Esophagus muscularis mucosa (tissue), 4 donors: ENCODE measurements around the gene SPINDOC. TPM values are rescaled to one million over a fixed set of nuclear protein-coding genes. Genes with fewer than 3 reads are reported as not detected.
A peak's percentile ranks its signal among the peaks of the same experiment; 100 is the strongest.

ENCODE experiments used
- DNase-seq: peaks from one replicate; pipeline ENCODE4 v3.0.0-alpha.2; 2017; ENCODE audit errors: extremely low spot score
- H3K27ac ChIP-seq, 4 donors: fragments of 200-600 bp; sonication (generic); replicated peaks in 1 of 4; 1 replicate in 3 of 4; 2 replicates in 1 of 4; pipeline ENCODE4 v1.5.1; 2016 to 2019; ENCODE audit warnings: mild to moderate bottlenecking in 1 of 4
- H3K27me3 ChIP-seq, 4 donors: fragments of 200-600 bp; sonication (generic); one replicate each; pipeline versions ENCODE4 v1.5.1 to v1.6.0; 2016 to 2019
- H3K36me3 ChIP-seq, 4 donors: fragments of 200-600 bp; sonication (generic); one replicate each; pipeline ENCODE4 v1.5.1; 2016 to 2019
- H3K4me1 ChIP-seq, 4 donors: fragments of 200-600 bp; sonication (generic); one replicate each; pipeline ENCODE4 v1.5.1; 2016 to 2019
- H3K4me3 ChIP-seq, 4 donors: fragments of 200-600 bp; sonication (generic); 1 replicate in 2 of 4; 2 replicates in 2 of 4; pipeline ENCODE4 v1.5.1; 2016 to 2019; ENCODE audit warnings: mild to moderate bottlenecking in 4 of 4, moderate library complexity in 1 of 4
- H3K9me3 ChIP-seq, 4 donors: fragments of 200-600 bp; sonication (generic); 1 replicate in 3 of 4; 2 replicates in 1 of 4; pipeline ENCODE4 v1.5.1; 2016 to 2019
- EP300 ChIP-seq: sonication (generic); formaldehyde crosslinking; IDR thresholded peaks from one replicate; pipeline ENCODE4 v1.6.1; 2017; ENCODE audit warnings: antibody characterized with exemption
- POLR2A ChIP-seq: fragments of 450-650 bp; IDR thresholded peaks from one replicate; pipeline ENCODE4 v1.6.1; 2017; ENCODE audit warnings: antibody characterized with exemption, moderate library complexity, mild to moderate bottlenecking, low read depth
- POLR2AphosphoS5 ChIP-seq, 2 donors: sonication (generic); formaldehyde crosslinking; IDR thresholded peaks; one replicate each; pipeline ENCODE4 v1.6.1; 2017; ENCODE audit warnings: antibody characterized with exemption in 2 of 2
- WGBS: methylation state at CpG from one replicate; pipeline ENCODE4 v1.1.5; 2018; 5-methylcytosine and 5-hydroxymethylcytosine counted together
- intact Hi-C: fragments of 100-400 bp; cut with DNase I; formaldehyde crosslinking; loops from one replicate; pipeline ENCODE4 v1.15.1; 2023
- total RNA-seq, 4 donors: library from RNA; depleted of rRNA; stranded (reverse); fragments of >200 nt; gene quantifications; one replicate each; pipeline versions ENCODE4 v1.1.0 to v1.2.1, GENCODE V29; 2016
- TF ChIP-seq, protein P1 (sequence below), 3 experiments: fragments of 200-600 bp in 2 of 3; fragments of 450-650 bp in 1 of 3; sonication (generic) in 2 of 3; IDR thresholded peaks; one replicate each; pipeline ENCODE4 v1.5.1; 2017 to 2019; ENCODE audit warnings: antibody characterized with exemption in 3 of 3, mild to moderate bottlenecking in 2 of 3, moderate library complexity in 1 of 3

SPINDOC gene
- total RNA-seq, 4 donors from 2014 or later = 12.0 to 25.8 (median 18.6) TPM

DNA sequence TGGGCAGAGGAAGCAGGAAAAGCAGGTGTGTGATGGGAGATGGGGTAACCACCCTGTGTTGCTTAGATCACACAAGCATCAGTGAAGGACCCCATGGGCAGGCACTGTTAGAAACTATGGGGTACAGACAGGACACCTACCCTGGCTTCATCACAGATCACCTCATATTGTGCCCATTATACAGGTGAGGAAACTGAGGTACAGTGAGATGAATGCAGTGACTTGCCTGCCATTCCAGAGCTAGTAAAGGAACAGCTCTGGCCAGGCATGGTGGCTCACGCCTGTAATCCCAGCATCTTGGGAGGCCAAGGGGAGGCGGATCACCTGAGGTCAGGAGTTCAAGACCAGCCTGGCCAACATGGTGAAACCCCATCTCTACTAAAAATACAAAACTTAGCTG, 19.8 kb downstream of the SPINDOC start:
- TF ChIP-seq, protein P1, sequence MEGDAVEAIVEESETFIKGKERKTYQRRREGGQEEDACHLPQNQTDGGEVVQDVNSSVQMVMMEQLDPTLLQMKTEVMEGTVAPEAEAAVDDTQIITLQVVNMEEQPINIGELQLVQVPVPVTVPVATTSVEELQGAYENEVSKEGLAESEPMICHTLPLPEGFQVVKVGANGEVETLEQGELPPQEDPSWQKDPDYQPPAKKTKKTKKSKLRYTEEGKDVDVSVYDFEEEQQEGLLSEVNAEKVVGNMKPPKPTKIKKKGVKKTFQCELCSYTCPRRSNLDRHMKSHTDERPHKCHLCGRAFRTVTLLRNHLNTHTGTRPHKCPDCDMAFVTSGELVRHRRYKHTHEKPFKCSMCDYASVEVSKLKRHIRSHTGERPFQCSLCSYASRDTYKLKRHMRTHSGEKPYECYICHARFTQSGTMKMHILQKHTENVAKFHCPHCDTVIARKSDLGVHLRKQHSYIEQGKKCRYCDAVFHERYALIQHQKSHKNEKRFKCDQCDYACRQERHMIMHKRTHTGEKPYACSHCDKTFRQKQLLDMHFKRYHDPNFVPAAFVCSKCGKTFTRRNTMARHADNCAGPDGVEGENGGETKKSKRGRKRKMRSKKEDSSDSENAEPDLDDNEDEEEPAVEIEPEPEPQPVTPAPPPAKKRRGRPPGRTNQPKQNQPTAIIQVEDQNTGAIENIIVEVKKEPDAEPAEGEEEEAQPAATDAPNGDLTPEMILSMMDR (IDR thresholded peaks at IDR 0.05) = no peak
- TF ChIP-seq POLR2AphosphoS5 (IDR thresholded peaks at IDR 0.05) (no peak), EP300 (no peak), POLR2A (no peak)
- Histone ChIP-seq H3K27me3 (no peaks in the 10 kb centered on the region), H3K9me3 (no peaks in the 10 kb centered on the region), H3K4me3 (no peak overlapping the region), H3K4me1 (peaks cover 5 to 13% (median 10%) of the 10 kb centered on the region in 4 donors), H3K36me3 (peaks cover 0 to 12% (median 5%) of the 10 kb centered on the region in 4 donors), H3K27ac (no peak overlapping the region)
- DNase-seq = no peak
- intact Hi-C loops = no loop called here
- 93% methylated on average over 2 of the region's 2 CpGs for WGBS

DNA sequence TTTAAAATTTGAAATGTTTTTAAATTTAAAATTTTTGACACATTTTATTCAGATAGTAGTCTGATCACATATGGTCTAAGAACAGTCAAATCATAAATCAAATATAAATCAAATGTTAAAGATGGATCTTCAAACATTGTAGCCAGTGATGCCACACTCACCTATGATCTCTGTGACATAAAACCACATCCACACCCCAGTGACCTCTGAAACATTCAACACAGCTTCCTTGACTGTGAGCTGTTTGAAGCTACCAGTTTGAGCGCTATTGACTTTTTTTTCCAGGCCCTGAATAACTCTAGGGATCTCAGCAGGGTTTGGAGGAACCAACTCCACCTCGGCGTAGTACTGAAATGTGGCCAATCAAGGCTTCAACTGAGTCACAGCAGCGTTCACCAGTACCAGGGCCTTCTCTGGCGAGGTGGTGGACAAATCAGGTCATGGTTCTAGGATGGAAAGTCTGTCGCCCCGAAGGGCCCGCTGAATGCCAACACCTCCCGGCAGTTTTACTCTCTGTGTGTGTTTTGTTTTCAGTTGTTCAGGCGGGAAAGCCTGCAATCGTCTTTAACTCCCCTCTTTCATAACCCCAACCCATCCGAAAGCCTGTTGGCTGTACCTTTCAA, 21.4 kb downstream of the SPINDOC start:
- H3K9me3 ChIP-seq = no peaks in the 10 kb centered on the region
- WGBS = 82% methylated on average over 12 of the region's 12 CpGs
- TF ChIP-seq POLR2AphosphoS5 (IDR thresholded peaks at IDR 0.05) (no peak), EP300 (no peak), POLR2A (no peak)
- TF ChIP-seq, protein P1 (IDR thresholded peaks at IDR 0.05) = no peak
- no peaks in the 10 kb centered on the region for H3K36me3 ChIP-seq
- H3K27ac ChIP-seq = no peak overlapping the region
- H3K27me3 ChIP-seq = no peaks in the 10 kb centered on the region
- intact Hi-C loops = loop anchor here (5.0 kb wide), 1 partner anchor 318 kb away; no protein-coding TSS in a partner anchor
- H3K4me1 ChIP-seq = peaks cover 9 to 21% (median 15%) of the 10 kb centered on the region in 4 donors
- no peak for DNase-seq
- no peak overlapping the region for H3K4me3 ChIP-seq

DNA sequence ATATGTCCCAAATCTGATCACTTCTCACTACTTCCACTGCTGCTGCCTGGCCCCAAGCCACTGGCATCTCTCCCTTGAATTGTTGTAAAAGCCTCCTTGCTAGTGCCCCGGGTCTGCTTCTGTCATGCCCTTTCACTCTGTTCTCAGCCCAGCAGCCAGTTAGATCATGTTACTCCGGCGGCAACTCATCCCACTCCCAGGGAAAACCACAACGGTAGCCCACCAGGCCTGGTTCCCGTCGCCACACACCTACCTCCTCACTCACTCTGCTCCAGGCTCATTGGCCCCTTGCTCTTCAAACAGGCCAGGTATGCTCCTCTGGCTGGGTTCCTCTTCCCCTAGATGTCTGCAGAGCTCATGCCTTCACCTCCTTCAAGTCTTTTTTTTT, 21.9 kb downstream of the SPINDOC start:
- Histone ChIP-seq H3K27ac (no peak overlapping the region), H3K9me3 (no peaks in the 10 kb centered on the region), H3K4me3 (no peak overlapping the region), H3K4me1 (peaks cover 9 to 26% (median 20%) of the 10 kb centered on the region in 4 donors), H3K36me3 (no peaks in the 10 kb centered on the region), H3K27me3 (no peaks in the 10 kb centered on the region)
- TF ChIP-seq POLR2AphosphoS5 (IDR thresholded peaks at IDR 0.05) = no peak
- TF ChIP-seq POLR2A = no peak
- TF ChIP-seq, protein P1 (IDR thresholded peaks at IDR 0.05) = no peak
- no peak for TF ChIP-seq EP300
- intact Hi-C loops = loop anchor here (5.0 kb wide), 1 partner anchor 317 kb away; no protein-coding TSS in a partner anchor
- no peak for DNase-seq
- 69% methylated on average over 6 of the region's 6 CpGs for WGBS

DNA sequence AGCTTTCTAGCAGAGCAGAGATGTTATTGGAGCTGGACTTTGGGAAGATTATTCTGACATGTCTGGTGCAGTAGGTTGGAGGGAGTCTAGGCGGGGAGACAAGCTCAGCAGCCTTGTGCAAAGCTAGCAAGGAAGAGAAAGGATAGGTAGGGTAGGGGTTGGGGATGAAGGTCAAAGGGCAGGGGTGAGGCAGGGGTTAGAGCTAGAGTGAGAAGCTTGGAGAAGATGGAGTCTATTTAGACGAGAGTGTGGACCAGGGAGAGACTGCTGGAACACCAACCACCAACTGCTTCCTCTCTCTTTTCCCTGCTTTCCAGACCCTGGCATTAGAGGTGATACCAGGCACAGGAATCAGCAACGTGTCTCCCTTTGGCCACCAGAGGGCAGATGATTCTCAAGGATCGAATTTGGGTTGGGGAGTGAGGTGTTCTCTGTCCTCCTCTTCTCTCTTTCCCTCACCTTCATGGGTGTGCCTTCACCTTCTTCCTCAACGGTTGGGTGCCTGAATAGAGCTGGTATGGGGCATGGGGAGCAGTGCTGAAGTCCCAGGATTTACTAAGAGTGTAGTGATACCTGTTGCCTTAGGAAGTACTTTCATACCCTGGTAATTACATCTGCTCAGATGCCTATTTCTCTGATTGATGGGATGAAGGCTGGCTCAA, 23.9 kb downstream of the SPINDOC start:
- intact Hi-C loops = loop anchor here (1.0 to 5.0 kb wide), 2 partner anchors 109 to 315 kb away; no protein-coding TSS in a partner anchor
- TF ChIP-seq, protein P1 (IDR thresholded peaks at IDR 0.05) = peak; percentile 88 to 89 (median 89)
- TF ChIP-seq POLR2AphosphoS5 (IDR thresholded peaks at IDR 0.05) = no peak
- Histone ChIP-seq H3K27me3 (no peaks in the 10 kb centered on the region), H3K4me3 (no peak overlapping the region), H3K27ac (peak overlapping the region; percentile 89 to 90 (median 90)), H3K36me3 (peaks cover 0 to 5% (median under 1%) of the 10 kb centered on the region in 4 donors), H3K4me1 (peaks cover 28 to 46% (median 41%) of the 10 kb centered on the region in 4 donors), H3K9me3 (no peaks in the 10 kb centered on the region)
- WGBS = 14% methylated on average over 5 of the region's 5 CpGs
- DNase-seq = peak; percentile 96
